Lung (tissue), 12 donors: Measurements from ENCODE around the gene CHTF8. TPM values are rescaled to one million over a fixed set of nuclear protein-coding genes. Genes with fewer than 3 reads are reported as not detected.

Source experiments
- ATAC-seq: fragments of 200-7000 bp; cut with Tn5 transposase; one replicate; pipeline ENCODE4 v1.9.1; 2020; ENCODE audit warnings: moderate number of reproducible peaks; ENCODE audit not compliant: insufficient read depth, low FRiP score
- DNase-seq, 3 donors: peaks; one replicate each; pipeline ENCODE4 v3.0.0-alpha.2; 2013 to 2017
- H3K27ac ChIP-seq, 2 donors: one replicate each; pipeline ENCODE4 v1.5.1; 2013; ENCODE audit warnings: mild to moderate bottlenecking in 2 of 2, moderate library complexity in 2 of 2, control low read depth in 1 of 2, inconsistent platforms in 1 of 2, low read depth in 1 of 2, low read length in 1 of 2
- H3K27me3 ChIP-seq, 3 donors: one replicate each; pipeline ENCODE4 v1.5.1; 2013; ENCODE audit warnings: low read length in 2 of 3; ENCODE audit not compliant: control insufficient read depth in 3 of 3, insufficient read depth in 3 of 3
- H3K36me3 ChIP-seq, 4 donors: one replicate each; pipeline ENCODE4 v1.5.1; 2013; ENCODE audit warnings: low read length in 4 of 4, mild to moderate bottlenecking in 1 of 4, moderate library complexity in 1 of 4; ENCODE audit not compliant: control insufficient read depth in 4 of 4, insufficient read depth in 4 of 4
- H3K4me1 ChIP-seq, 5 donors: one replicate each; pipeline ENCODE4 v1.5.1; 2013; ENCODE audit warnings: low read length in 5 of 5, mild to moderate bottlenecking in 2 of 5, moderate library complexity in 1 of 5; ENCODE audit not compliant: control insufficient read depth in 5 of 5, insufficient read depth in 5 of 5
- H3K4me3 ChIP-seq: one replicate; pipeline ENCODE4 v1.5.1; 2013; ENCODE audit warnings: mild to moderate bottlenecking, control low read depth, moderate library complexity
- H3K9ac ChIP-seq, 2 donors: one replicate each; pipeline ENCODE4 v1.5.1; 2013; ENCODE audit warnings: low read length in 2 of 2, control low read depth in 1 of 2; ENCODE audit not compliant: insufficient read depth in 1 of 2
- H3K9me3 ChIP-seq, 4 donors: one replicate each; pipeline ENCODE4 v1.5.1; 2013; ENCODE audit warnings: low read length in 3 of 4, mild to moderate bottlenecking in 1 of 4, moderate library complexity in 1 of 4; ENCODE audit not compliant: control insufficient read depth in 4 of 4, insufficient read depth in 3 of 4
- WGBS, 2 donors: extraction: QIAGEN DNeasy Blood & Tissue Kit; methylation state at CpG; one replicate each; pipeline ENCODE4 v1.1.7; 2013; 5-methylcytosine and 5-hydroxymethylcytosine counted together
- polyA plus RNA-seq, 2 donors: library from polyadenylated mRNA; stranded (reverse); fragments of 200-250 nt; gene quantifications; one replicate each; pipeline ENCODE4 v1.2.1, GENCODE V29; 2013
- total RNA-seq, 2 donors: library from RNA; depleted of rRNA in 1 of 2; stranded (reverse); fragments of >200 nt in 1 of 2; gene quantifications; one replicate each; pipeline ENCODE4 v1.2.1, GENCODE V29; 2014 to 2021
- TF ChIP-seq, protein P1 (sequence below): IDR thresholded peaks from 2 replicates; pipeline ENCODE4 v1.5.1; 2012; ENCODE audit warnings: mild to moderate bottlenecking; ENCODE audit errors: control extremely low read depth, extremely low read depth
- donor health status: control.
- donor health status: control.
- donor health status: Bipolar disorder and iron deficiency.
- donor health status: healthy.
- donor health status: DM: yes; HTN: yes; CAD: no.

Gene CHTF8
- total and polyA plus RNA-seq, 4 donors = 26.0 to 101 (median 81.5) TPM

DNA sequence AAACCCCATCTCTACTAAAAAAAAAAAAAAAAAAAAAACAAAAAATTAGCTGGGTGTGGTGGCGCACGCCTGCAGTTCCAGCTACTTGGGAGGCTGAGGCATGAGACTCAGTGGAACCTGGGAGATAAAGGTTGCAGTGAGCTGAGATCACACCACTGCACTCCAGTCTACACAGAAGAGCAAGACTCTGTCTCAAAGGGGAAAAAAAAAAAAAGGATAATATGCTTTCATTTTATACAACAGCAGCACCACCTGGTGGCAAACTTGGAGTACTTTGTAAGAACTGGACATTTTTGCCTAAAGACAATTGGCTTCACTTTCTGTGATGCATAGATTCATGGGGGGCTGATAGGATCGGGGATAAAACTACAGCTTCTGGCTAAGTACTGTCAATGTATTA, 8.5 kb downstream of the CHTF8 start:
- DNase-seq (peak; percentile 52 to 84 (median 83)), ATAC-seq (peak; percentile 46)
- Histone ChIP-seq H3K4me1 (peaks cover 0 to 4% (median 0%) of the 10 kb centered on the region in 5 donors), H3K27me3 (no peaks in the 10 kb centered on the region), H3K9ac (no peak overlapping the region), H3K27ac (no peak overlapping the region), H3K9me3 (no peaks in the 10 kb centered on the region), H3K36me3 (peaks cover 10 to 25% (median 18%) of the 10 kb centered on the region in 4 donors), H3K4me3 (no peak overlapping the region)
- TF ChIP-seq, protein P1, sequence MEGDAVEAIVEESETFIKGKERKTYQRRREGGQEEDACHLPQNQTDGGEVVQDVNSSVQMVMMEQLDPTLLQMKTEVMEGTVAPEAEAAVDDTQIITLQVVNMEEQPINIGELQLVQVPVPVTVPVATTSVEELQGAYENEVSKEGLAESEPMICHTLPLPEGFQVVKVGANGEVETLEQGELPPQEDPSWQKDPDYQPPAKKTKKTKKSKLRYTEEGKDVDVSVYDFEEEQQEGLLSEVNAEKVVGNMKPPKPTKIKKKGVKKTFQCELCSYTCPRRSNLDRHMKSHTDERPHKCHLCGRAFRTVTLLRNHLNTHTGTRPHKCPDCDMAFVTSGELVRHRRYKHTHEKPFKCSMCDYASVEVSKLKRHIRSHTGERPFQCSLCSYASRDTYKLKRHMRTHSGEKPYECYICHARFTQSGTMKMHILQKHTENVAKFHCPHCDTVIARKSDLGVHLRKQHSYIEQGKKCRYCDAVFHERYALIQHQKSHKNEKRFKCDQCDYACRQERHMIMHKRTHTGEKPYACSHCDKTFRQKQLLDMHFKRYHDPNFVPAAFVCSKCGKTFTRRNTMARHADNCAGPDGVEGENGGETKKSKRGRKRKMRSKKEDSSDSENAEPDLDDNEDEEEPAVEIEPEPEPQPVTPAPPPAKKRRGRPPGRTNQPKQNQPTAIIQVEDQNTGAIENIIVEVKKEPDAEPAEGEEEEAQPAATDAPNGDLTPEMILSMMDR = peak; percentile 74
- WGBS, 2 donors = 80 to 81% methylated on average over 3 of the region's 3 CpGs

GRCh38 chr16:69120096-69120664, 12.2 kb downstream of the CHTF8 start:
- H3K27ac ChIP-seq = no peak overlapping the region
- peaks cover 12 to 36% (median 25%) of the 10 kb centered on the region in 4 donors for H3K36me3 ChIP-seq
- WGBS, 2 donors = 94 to 98% methylated on average over 19 of the region's 19 CpGs
- peaks cover 0 to 4% (median 0%) of the 10 kb centered on the region in 5 donors for H3K4me1 ChIP-seq
- DNase-seq (no peak), ATAC-seq (no peak)
- no peaks in the 10 kb centered on the region for H3K27me3 ChIP-seq
- TF ChIP-seq, protein P1 = no peak
- no peaks in the 10 kb centered on the region for H3K9me3 ChIP-seq
- H3K9ac ChIP-seq = no peak overlapping the region
- no peak overlapping the region for H3K4me3 ChIP-seq

GRCh38 chr16:69119536-69119935, 12.9 kb downstream of the CHTF8 start:
- H3K36me3 ChIP-seq = peaks cover 12 to 41% (median 25%) of the 10 kb centered on the region in 4 donors

More at GRCh38 chr16:69119536-69119935, 12.9 kb downstream of the CHTF8 start:
- no peak for DNase-seq
- H3K9ac ChIP-seq = no peak overlapping the region
- peaks cover 0 to 4% (median 0%) of the 10 kb centered on the region in 5 donors for H3K4me1 ChIP-seq
- no peaks in the 10 kb centered on the region for H3K9me3 ChIP-seq
- no peak overlapping the region for H3K27ac ChIP-seq
- WGBS, 2 donors = 97 to 98% methylated on average over 2 of the region's 2 CpGs
- TF ChIP-seq, protein P1 = no peak
- ATAC-seq = no peak
- H3K27me3 ChIP-seq = no peaks in the 10 kb centered on the region
- no peak overlapping the region for H3K4me3 ChIP-seq
